WI38 (cell line): ENCODE data around the gene SEMA3C.

ENCODE experiments used
- H3K4me3 ChIP-seq: 2 replicates; pipeline ENCODE4 v1.5.1; 2011; ENCODE audit warnings: low read depth, mild to moderate bottlenecking, control low read depth, low read length
- TF ChIP-seq, protein P1 (sequence below): IDR thresholded peaks from 2 replicates; pipeline ENCODE4 v1.5.1; 2012; ENCODE audit warnings: low read depth, mild to moderate bottlenecking, control low read depth, low read length

SEMA3C gene

GRCh38 chr7:80851896-80852476 lies 66.9 kb downstream of the SEMA3C start:
- TF ChIP-seq, protein P1, sequence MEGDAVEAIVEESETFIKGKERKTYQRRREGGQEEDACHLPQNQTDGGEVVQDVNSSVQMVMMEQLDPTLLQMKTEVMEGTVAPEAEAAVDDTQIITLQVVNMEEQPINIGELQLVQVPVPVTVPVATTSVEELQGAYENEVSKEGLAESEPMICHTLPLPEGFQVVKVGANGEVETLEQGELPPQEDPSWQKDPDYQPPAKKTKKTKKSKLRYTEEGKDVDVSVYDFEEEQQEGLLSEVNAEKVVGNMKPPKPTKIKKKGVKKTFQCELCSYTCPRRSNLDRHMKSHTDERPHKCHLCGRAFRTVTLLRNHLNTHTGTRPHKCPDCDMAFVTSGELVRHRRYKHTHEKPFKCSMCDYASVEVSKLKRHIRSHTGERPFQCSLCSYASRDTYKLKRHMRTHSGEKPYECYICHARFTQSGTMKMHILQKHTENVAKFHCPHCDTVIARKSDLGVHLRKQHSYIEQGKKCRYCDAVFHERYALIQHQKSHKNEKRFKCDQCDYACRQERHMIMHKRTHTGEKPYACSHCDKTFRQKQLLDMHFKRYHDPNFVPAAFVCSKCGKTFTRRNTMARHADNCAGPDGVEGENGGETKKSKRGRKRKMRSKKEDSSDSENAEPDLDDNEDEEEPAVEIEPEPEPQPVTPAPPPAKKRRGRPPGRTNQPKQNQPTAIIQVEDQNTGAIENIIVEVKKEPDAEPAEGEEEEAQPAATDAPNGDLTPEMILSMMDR = no peak
- H3K4me3 ChIP-seq = no peak overlapping the region

DNA sequence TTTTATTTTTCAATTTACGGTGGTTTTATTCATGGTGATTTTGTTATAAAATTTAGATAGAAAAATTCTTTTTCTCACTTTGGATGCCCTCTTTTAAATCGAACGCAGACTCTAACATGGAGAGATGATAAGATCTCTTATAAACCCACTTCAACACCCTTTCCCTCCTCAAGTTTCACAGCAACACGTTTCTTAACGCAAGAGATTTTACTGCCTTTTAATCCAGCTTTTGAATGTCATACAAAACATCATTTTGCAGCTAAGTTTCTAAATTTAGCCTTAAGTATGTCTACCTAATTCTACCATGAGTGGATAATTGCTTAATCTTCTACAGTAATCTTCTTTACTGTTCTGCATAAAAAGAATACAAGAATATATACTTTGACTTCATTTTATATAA lies 70.0 kb downstream of the SEMA3C start:
- TF ChIP-seq, protein P1 = no peak
- no peak overlapping the region for H3K4me3 ChIP-seq

GRCh38 chr7:80847895-80848294 lies 71.0 kb downstream of the SEMA3C start:
- no peak overlapping the region for H3K4me3 ChIP-seq
- TF ChIP-seq, protein P1 = no peak

DNA sequence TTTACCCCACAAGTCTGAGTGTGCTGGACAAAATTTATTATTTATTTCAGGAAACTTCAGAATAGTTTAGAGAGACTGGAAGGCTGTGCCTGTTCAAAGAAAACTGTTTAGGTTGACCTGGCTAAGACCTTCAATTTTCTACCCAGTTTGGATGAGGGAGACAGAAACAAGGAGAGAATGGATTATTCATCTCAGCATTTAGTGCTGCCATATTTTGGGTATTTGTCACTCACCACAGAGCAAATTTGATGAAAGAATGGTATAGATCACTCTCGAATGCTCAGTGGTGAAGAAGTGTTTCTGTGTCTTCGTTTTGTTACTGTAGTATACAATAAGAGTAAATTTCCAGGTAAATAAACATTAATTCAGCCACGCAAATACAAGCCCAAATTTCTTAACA lies 71.8 kb downstream of the SEMA3C start:
- H3K4me3 ChIP-seq = no peak overlapping the region
- TF ChIP-seq, protein P1 = no peak

DNA sequence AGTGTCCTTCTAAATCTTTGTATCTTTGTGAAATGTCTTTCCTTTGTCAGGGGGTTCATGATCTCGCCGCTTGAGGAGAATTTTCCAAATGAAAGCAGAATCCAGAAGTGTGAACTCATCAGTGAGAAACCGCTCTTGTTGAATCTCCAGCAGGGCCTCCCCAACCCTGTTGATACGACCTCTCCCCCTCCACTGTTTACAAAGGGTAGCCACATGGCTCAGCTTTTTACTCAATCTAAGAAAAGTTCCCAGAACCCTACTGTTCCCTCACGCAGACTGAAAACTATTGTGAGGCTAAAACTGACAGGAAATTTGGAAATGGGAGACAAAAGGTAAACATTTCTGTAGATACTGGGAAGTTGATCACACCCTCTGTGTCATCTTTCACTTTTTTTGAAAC lies 73.9 kb downstream of the SEMA3C start:
- H3K4me3 ChIP-seq = no peak overlapping the region
- TF ChIP-seq, protein P1 = no peak

GRCh38 chr7:80843018-80843677 lies 75.7 kb downstream of the SEMA3C start:
- TF ChIP-seq, protein P1 = no peak
- H3K4me3 ChIP-seq = no peak overlapping the region

DNA sequence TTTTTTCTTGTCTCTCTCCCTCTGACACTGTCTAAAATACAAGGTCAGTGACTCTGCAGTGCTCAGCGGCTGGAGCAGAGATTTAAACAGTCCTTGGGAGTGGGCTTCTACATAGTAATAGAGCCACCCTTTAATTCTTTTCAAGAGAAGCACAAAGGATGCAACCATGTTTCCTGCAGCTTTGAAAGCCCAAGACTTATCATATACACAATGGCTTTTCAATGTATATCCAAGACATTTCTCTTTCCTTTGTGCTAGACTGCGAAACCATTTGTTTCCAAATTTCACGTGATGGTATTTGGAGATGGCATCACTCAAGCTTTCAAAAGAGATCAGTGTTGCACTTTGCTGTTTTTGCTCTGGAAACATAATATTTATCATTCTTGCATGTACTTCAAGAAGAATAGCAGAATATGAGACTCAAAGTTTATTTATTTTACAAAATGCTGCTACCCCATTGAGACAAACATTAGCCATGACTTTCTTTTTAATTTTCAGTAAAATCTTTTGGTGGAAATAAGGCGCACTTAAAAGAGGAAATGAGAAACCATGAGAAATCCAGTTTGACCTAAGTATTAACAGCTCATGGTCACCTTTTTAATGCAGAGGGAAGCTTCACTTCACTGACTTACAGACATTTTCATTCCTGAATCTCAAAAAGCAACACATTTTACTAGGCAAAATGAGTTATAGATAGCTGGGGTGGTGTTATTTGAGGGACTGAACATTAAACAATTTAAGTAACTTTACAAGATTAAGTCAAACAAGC lies 76.6 kb downstream of the SEMA3C start:
- TF ChIP-seq, protein P1 = no peak
- H3K4me3 ChIP-seq = no peak overlapping the region
